ENCODE measurements around the gene ETV3. TPM values are rescaled to one million over a fixed set of nuclear protein-coding genes. Genes with fewer than 3 reads are reported as not detected.
A peak's percentile ranks its signal among the peaks of the same experiment; 100 is the strongest.

ETV3 gene
- total and polyA plus RNA-seq, 10 of the 15 experiments (the other 5 are each of a cell fraction or from before 2014, with no cell fraction given) = 1.7 to 13.8 (median 7.2) TPM

DNA sequence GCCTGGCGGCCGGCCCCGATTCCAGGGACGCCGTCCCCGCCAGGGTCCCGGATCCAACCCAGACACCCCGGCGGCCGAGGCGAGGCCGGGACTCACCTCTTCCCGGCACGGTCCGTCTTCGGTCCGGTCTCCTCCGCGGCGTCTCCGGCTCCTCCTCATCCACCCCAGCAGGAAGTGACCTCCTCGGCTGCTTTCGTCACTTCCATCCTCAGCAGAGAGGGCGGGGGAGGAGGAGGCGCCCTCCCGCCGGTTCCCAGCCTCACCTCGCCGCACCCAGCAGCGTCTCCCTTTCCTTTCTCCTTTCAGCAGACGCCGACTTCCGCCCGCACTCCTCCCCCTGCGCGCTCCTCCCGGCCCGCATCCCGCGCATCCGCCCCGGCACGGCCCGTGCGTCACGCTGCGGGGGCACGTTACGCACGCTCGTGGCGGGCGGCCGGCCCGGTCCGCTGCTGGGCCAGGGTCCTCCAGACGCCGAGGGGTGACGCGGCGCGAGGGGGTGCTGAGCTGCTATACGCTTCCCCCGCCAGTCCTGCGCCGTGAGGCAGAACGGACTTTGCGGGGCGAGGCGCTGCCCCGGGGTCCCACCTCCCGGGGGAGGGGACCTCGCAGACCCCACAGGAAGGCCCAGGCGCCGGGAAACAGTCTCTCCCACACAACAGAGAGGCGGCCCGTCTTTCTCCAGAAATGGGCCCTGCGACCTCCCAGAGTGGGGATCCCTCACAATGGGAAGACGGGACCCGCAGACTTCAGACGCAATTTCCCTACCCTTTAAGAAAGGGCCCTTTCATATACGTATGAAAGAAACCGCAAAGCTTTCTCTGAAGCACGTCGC, at the start of gene ETV3 (continued):
- TF ChIP-seq, protein P1, sequence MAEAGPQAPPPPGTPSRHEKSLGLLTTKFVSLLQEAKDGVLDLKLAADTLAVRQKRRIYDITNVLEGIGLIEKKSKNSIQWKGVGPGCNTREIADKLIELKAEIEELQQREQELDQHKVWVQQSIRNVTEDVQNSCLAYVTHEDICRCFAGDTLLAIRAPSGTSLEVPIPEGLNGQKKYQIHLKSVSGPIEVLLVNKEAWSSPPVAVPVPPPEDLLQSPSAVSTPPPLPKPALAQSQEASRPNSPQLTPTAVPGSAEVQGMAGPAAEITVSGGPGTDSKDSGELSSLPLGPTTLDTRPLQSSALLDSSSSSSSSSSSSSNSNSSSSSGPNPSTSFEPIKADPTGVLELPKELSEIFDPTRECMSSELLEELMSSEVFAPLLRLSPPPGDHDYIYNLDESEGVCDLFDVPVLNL (IDR thresholded peaks at IDR 0.05; ENCODE audit: low read depth, low read length) = no peak
- TF ChIP-seq, protein P2, sequence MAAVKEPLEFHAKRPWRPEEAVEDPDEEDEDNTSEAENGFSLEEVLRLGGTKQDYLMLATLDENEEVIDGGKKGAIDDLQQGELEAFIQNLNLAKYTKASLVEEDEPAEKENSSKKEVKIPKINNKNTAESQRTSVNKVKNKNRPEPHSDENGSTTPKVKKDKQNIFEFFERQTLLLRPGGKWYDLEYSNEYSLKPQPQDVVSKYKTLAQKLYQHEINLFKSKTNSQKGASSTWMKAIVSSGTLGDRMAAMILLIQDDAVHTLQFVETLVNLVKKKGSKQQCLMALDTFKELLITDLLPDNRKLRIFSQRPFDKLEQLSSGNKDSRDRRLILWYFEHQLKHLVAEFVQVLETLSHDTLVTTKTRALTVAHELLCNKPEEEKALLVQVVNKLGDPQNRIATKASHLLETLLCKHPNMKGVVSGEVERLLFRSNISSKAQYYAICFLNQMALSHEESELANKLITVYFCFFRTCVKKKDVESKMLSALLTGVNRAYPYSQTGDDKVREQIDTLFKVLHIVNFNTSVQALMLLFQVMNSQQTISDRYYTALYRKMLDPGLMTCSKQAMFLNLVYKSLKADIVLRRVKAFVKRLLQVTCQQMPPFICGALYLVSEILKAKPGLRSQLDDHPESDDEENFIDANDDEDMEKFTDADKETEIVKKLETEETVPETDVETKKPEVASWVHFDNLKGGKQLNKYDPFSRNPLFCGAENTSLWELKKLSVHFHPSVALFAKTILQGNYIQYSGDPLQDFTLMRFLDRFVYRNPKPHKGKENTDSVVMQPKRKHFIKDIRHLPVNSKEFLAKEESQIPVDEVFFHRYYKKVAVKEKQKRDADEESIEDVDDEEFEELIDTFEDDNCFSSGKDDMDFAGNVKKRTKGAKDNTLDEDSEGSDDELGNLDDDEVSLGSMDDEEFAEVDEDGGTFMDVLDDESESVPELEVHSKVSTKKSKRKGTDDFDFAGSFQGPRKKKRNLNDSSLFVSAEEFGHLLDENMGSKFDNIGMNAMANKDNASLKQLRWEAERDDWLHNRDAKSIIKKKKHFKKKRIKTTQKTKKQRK (IDR thresholded peaks at IDR 0.05; ENCODE audit: low read depth, low read length) = no peak
- no peak for TF ChIP-seq KAT2A (conservative IDR thresholded peaks at IDR 0.05; ENCODE audit: control insufficient read depth, low read depth, low read length)
- peak; percentile 62 for TF ChIP-seq MEF2B (IDR thresholded peaks at IDR 0.05; ENCODE audit: partially characterized antibody, poor library complexity, severe bottlenecking)
- no peak; the same call in 1 of the 2 replicates for TF ChIP-seq PML (IDR thresholded peaks at IDR 0.05; ENCODE audit: low read length)
- TF ChIP-seq POLR2A (IDR thresholded peaks at IDR 0.05; ENCODE audit: low read depth, low read length) = peak; percentile 93
- TF ChIP-seq CBFB (IDR thresholded peaks at IDR 0.05; ENCODE audit: low read depth) = peak; percentile 65; the same call in 1 of the 2 replicates
- TF ChIP-seq STAT3 (IDR thresholded peaks at IDR 0.05; ENCODE audit: low read depth, low read length) = no peak
- TF ChIP-seq CHD2 (IDR thresholded peaks at IDR 0.05; ENCODE audit: borderline replicate concordance, low read depth, low read length) = peak; percentile 52; the same call in 1 of the 2 replicates
- TF ChIP-seq, protein P3, sequence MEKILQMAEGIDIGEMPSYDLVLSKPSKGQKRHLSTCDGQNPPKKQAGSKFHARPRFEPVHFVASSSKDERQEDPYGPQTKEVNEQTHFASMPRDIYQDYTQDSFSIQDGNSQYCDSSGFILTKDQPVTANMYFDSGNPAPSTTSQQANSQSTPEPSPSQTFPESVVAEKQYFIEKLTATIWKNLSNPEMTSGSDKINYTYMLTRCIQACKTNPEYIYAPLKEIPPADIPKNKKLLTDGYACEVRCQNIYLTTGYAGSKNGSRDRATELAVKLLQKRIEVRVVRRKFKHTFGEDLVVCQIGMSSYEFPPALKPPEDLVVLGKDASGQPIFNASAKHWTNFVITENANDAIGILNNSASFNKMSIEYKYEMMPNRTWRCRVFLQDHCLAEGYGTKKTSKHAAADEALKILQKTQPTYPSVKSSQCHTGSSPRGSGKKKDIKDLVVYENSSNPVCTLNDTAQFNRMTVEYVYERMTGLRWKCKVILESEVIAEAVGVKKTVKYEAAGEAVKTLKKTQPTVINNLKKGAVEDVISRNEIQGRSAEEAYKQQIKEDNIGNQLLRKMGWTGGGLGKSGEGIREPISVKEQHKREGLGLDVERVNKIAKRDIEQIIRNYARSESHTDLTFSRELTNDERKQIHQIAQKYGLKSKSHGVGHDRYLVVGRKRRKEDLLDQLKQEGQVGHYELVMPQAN (conservative IDR thresholded peaks at IDR 0.05) = peak; percentile 55; the same call in 1 of the 2 replicates
- TF ChIP-seq, protein P4, sequence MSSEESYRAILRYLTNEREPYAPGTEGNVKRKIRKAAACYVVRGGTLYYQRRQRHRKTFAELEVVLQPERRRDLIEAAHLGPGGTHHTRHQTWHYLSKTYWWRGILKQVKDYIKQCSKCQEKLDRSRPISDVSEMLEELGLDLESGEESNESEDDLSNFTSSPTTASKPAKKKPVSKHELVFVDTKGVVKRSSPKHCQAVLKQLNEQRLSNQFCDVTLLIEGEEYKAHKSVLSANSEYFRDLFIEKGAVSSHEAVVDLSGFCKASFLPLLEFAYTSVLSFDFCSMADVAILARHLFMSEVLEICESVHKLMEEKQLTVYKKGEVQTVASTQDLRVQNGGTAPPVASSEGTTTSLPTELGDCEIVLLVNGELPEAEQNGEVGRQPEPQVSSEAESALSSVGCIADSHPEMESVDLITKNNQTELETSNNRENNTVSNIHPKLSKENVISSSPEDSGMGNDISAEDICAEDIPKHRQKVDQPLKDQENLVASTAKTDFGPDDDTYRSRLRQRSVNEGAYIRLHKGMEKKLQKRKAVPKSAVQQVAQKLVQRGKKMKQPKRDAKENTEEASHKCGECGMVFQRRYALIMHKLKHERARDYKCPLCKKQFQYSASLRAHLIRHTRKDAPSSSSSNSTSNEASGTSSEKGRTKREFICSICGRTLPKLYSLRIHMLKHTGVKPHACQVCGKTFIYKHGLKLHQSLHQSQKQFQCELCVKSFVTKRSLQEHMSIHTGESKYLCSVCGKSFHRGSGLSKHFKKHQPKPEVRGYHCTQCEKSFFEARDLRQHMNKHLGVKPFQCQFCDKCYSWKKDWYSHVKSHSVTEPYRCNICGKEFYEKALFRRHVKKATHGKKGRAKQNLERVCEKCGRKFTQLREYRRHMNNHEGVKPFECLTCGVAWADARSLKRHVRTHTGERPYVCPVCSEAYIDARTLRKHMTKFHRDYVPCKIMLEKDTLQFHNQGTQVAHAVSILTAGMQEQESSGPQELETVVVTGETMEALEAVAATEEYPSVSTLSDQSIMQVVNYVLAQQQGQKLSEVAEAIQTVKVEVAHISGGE (CRISPR knock-in tag; IDR thresholded peaks at IDR 0.05) = no peak
- TF ChIP-seq, protein P5, sequence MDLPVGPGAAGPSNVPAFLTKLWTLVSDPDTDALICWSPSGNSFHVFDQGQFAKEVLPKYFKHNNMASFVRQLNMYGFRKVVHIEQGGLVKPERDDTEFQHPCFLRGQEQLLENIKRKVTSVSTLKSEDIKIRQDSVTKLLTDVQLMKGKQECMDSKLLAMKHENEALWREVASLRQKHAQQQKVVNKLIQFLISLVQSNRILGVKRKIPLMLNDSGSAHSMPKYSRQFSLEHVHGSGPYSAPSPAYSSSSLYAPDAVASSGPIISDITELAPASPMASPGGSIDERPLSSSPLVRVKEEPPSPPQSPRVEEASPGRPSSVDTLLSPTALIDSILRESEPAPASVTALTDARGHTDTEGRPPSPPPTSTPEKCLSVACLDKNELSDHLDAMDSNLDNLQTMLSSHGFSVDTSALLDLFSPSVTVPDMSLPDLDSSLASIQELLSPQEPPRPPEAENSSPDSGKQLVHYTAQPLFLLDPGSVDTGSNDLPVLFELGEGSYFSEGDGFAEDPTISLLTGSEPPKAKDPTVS (IDR thresholded peaks at IDR 0.05; ENCODE audit: low read depth, low read length) = no peak
- TF ChIP-seq ZBTB4 (CRISPR knock-in tag; IDR thresholded peaks at IDR 0.05) = no peak

Data from GM12878 (cell line).